GM18951 (cell line): ENCODE measurements around the gene PROKR2.

Experiments used
- POLR2A ChIP-seq: IDR thresholded peaks from 4 replicates; pipeline ENCODE4 v1.6.1; 2011; ENCODE audit warnings: mild to moderate bottlenecking; ENCODE audit not compliant: insufficient read length, insufficient read depth; ENCODE audit errors: extremely low read depth
- in situ Hi-C: fragments of 300-500 bp; cut with MboI; formaldehyde crosslinking; loops from one replicate; pipeline ENCODE4 v1.12.0; 2022; ENCODE audit warnings: low sequenced_read_pairs, mixed read lengths, inconsistent platforms; ENCODE audit not compliant: unreplicated experiment

The PROKR2 gene

DNA sequence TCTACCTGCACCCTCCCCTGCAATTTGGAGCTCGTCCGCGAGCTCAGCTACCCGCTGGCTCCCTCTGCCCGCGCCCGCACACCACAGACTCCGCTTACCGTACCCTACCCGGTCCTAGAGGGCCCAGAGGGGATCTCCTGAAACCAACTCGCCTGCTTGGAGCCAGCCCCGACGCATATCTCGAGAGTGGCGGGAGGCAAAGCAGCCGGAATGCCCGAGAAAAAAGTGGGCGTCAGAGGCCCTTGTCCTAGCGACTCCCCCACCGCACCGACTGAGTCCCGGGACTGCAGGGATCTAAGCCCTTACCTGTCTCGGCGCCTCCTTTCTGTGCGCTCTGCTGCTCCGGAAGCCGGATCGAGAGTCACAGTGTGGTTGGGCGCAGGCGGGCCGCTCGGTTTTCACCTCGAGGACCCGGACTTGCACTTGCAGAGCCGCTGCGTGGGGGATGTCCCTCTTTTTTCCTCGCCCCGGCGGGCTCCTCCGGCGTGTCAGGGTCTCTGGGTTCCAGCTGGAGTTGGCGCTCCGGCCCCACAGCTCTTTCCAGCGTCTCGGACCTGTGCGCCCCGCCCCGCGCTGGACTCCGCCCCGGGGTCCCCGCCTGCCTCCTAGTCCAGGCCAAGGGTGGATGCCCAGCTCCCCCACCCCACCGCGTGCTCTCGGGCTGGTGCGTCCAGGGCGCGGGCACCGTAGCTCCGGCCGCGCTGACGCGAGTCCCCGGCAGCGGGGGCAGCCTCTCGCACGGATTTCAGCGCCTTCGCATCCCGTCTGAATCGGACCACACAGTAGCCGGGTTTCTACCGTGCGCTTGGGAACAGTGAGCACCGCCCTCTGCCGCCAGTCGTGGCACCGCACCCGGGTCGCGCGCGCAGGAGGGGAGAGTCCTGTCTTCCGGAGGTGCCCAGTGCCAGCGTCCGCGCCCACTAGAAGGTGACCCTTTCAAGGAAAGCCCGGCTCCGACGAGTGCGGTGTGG lies at the start of gene PROKR2:
Gene PROKR2, minus strand, starts transcription at position 767 of the 971 bp plus-strand sequence. CDS start 2,585 bp downstream, outside the sequence.
- TF ChIP-seq POLR2A: no peak
- in situ Hi-C loops: no loop called here

DNA sequence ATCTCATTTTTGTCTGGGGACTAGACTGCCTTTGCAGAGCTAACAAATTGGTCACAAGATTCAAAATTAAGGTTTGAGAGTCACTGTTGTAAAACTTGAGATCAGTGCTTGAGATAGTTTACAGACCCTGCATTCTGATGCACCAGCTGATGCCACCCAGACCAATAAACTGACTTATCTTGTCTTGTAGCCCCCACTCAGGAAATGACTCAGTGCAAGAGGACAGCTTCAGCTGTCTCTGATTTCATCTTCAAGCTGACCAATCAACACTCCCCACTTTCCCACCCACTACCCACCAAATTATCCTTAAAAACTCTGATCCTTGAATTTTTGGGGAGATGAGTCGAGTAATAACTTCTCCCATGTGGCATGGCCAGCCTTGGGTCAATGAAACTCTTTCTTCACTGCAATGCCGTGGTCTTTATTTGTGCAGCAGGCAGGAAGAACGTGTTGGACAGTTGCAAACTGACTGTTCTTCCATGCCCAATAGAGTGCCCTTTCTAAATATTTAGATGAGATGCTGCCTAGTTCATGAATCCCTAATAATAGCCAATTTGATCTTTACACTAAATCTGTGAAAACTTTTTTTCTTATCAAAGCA lies 48.3 kb upstream of the PROKR2 start:
- no peak for TF ChIP-seq POLR2A
- in situ Hi-C loops: no loop called here

DNA sequence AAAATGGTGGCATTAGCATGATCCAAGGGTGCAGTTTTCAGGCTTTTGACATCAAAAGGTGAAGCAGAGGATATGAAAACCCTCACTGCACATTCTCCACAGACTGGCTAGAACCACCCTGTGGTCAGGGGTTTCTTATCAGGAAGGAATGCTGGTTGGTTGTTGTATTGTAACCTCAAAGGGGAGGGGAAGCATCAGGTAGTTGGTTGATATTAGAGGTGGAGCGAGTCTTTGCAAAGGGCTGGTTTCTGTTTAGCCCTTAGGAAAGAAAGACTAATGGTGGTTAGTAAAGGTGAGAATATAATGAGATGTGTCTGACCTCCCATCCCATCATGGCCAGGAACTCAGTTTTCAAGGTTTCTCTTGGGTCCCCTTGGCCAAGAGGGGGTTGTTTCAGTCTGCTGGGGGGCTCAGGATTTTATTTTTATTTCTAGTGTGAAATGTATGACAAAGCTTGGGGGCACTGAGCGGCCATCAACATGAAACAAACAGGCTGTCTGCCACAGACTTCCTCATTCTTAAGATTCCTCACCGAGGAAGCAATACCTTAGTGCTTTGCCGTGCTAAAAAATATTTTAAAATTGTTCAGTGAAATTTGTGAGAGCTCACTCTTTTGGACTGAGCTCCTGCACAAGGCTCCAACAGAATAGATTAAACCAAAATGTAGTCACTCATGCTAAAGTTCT lies 47.5 kb upstream of the PROKR2 start:
- no peak for TF ChIP-seq POLR2A
- in situ Hi-C loops: no loop called here

DNA sequence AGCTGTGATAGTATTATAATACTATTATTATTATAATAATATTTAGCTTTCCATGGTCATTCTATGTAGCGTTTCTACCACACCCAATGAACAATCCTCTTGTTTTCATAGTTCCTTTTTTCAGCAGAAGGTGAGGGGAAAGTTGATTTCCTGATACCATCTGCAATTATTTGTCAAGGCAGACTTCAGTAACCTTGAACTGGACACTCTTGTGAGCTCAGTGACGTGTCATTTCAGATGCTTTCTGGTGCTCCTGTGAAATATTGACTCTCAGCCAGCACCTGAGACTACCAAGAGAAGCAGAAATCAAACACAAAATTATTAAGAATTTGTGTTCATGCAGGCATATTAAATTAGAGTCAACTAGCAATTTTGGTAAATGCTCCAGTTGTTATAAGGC lies 46.0 kb upstream of the PROKR2 start:
- in situ Hi-C loops: no loop called here
- no peak for TF ChIP-seq POLR2A

DNA sequence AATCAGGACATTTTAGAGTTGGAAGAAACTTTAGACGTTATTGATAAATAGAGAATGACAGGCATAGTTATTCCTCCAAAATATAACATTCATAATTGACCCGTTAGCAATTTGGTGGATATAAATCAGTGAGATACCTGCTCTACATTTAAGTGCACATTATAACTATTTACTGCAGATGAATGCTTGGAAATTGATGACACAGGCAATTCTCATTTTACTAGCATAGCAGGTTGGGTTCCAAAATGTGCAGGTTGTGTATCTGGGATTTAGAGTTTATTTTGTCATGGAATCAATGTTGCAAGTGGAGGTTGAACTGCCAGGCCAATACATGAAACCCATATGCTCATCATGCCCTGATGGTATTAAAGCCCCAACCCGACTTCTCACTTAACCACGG lies 44.4 kb upstream of the PROKR2 start:
- TF ChIP-seq POLR2A: no peak
- in situ Hi-C loops: no loop called here

DNA sequence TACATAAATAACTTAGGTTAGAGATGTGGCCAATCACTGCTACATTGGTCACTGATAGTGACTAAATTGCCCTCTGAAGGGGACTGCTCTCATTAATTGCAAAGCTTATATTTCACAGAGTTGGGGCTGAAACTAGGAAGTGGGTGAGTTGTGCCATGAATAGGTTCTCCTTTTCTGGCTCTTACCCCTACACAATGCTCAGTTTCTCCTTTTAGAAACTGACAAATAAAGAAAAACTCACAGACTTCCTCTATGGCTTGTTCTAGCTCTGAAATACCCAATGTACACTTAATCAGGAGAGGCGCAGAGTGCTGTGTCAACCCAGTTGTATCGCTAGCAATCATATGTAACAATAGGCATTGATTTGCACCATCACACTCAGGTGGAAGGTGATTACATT lies 41.2 kb upstream of the PROKR2 start:
- in situ Hi-C loops: no loop called here
- TF ChIP-seq POLR2A: no peak

DNA sequence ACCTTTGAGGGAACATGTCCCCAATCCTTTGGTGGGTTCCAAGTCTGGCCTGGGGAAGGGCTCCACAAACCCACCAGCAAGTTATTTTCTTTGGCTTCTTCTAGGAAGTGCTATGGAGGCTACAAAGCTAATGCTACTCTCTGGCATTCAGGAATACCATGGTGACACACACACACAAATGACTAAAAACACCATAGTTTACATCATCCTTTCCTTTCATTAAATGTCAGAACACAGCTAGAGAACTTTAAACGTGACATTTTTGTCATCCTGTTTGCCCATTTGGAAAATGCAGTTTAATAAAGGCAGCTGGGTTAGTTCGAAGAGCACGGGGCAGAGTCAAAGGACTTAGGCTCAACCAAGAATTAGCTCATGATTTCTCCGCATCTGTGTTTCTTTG lies 40.2 kb upstream of the PROKR2 start:
- no peak for TF ChIP-seq POLR2A
- in situ Hi-C loops: no loop called here

DNA sequence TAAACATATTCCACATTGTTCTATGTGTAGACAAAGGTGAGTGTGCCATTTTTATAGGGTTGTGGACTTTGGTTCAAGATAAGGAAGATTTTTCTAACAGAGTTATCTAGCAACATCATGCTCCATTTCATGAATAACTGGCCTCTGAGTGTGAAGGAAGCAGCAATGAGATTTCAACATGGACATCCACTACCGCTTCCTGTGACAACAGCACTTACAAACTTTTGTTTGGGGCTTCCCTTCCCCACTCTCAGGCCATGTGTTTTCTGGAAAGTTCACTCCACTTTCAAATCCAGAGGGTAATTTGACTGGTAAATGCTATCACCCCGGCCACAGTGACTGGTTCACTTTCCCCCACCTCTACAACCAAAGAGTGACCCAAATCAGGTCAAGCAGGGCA lies 38.1 kb upstream of the PROKR2 start:
- TF ChIP-seq POLR2A: no peak
- in situ Hi-C loops: no loop called here

DNA sequence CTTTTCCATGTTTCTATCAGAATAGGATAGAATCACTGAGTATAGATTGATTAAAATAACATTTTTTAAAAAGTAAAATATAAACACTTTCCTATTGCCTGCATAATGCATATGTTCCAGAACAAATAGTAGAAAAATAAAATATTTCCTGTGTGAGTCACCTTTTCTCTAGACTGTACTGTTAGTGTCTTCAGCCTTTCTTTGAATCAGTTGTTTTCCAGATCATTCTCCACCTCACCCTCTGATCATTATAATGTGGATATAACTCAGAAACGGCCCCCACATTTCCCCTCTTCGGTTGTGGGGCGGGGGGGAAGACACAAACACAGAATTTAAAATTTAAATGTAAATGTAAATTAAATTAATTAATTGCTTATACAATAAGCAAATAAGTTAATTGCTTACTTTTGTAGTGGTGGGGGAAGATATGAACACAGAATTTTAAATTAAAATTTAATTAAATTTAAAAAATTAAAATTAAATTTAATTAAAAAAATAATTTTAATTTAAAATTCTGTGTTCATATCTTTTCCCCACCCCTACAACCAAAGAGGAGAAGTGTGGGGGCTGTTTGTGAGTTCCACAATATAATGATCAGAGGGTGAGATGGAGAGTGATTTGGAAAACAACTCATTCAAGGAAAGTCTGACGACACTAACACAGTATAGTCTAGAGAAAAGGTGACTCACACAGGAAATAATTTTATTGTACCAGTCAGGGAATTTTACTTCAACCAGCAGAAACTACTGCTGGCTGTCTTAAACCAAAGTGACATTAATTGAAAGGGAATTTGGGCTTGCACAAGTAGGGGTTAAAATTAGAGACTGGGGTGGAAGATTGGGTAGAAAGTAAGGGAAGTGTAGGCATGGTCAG lies 37.1 kb upstream of the PROKR2 start:
- in situ Hi-C loops: no loop called here
- no peak for TF ChIP-seq POLR2A

DNA sequence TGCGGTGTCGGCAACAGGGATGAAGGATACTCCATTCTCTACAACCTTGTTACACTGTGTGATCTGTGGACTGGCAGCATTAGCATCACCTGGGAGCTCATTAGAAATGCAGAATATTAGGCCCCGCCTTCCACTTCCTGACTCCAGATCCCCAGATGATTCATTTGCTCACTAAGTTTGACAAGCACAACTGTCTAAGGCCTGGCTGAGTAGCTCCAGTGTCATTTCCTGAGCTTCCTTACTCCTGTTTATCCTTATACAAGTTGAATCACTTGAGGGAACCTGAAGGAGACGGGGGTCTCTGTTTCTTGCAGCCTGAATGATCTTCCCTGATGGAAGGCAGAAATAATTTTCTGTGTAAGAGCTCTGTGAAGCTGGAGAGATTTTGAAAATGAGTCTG lies 32.7 kb upstream of the PROKR2 start:
- in situ Hi-C loops: no loop called here

DNA sequence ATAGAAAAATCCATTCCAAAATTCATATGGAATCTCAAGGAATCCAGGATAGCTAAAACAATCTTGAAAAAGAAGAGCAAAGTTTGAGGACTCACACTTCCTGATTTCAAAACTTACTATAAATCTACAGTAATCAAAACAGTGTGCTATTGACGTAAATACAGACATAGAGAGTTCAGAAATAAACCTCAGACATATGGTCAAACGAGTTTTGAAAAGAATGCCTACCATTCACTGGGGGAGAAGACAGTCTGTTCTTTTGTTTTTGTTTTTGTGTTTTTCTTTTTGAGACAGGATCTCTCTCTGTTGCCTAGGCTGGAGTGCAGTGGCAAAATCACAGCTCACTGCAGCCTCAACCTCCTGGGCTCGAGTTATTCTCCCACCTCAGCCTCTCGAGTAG lies 25.3 kb upstream of the PROKR2 start:
- in situ Hi-C loops: no loop called here
- no peak for TF ChIP-seq POLR2A

More for the DNA sequence above, 32.7 kb upstream of the PROKR2 start:
- TF ChIP-seq POLR2A: no peak

DNA sequence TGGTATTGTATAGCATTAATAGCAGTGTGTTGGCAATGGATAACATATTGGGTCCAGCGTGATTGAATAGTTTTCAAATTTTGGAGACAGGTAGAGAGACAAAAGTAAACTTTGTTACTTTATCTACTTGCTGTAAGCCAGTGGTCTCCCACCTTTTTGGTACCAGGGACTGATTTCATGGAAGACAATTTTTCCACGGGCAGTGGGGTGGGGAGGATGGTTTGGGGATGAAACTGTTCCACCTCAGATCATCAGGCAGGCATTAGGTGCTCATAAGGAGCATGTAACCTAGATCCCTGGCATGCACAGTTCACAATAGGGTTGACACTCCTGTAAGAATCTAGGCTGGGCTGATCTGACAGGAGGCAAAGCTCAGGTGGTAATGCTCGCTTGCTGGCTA lies 14.6 kb upstream of the PROKR2 start:
- in situ Hi-C loops: no loop called here
- no peak for TF ChIP-seq POLR2A
